ENCODE data around the gene MUS81.

DNA sequence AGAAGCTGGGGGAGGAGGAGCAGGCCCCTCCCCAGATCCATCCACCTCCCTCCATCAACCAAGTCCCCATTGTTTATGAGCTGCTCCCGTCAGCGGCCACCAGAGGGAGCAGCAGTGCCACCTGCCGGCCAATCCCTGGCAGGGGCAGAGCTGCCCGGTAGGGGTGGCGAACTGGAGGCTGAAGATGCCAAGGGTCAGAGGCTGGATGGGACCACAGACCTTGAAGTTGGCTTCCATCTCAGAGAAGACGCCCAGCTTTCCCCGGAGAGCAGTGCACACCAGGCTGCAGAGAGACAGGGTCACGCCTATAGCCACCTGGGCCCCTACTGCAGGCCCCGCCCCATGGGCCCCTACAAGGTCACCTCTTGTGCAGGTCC lies 24.5 kb downstream of the MUS81 start:
- TF ChIP-seq, protein P1, sequence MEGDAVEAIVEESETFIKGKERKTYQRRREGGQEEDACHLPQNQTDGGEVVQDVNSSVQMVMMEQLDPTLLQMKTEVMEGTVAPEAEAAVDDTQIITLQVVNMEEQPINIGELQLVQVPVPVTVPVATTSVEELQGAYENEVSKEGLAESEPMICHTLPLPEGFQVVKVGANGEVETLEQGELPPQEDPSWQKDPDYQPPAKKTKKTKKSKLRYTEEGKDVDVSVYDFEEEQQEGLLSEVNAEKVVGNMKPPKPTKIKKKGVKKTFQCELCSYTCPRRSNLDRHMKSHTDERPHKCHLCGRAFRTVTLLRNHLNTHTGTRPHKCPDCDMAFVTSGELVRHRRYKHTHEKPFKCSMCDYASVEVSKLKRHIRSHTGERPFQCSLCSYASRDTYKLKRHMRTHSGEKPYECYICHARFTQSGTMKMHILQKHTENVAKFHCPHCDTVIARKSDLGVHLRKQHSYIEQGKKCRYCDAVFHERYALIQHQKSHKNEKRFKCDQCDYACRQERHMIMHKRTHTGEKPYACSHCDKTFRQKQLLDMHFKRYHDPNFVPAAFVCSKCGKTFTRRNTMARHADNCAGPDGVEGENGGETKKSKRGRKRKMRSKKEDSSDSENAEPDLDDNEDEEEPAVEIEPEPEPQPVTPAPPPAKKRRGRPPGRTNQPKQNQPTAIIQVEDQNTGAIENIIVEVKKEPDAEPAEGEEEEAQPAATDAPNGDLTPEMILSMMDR (IDR thresholded peaks at IDR 0.05; ENCODE audit: borderline replicate concordance, extremely low read depth, low read length, poor library complexity, severe bottlenecking), result peak; percentile 100
- no peak for TF ChIP-seq EZH2 (IDR thresholded peaks at IDR 0.05; ENCODE audit: borderline replicate concordance, low read depth, low read length, severe bottlenecking)
